Activated effector memory CD4-positive, alpha-beta T cell treated with Interleukin-2 at 50 U/mL for 16 hours (primary cell): ENCODE measurements around the gene CNMD.

Experiments
- DNase-seq: peaks from one replicate; pipeline ENCODE4 v3.0.0-alpha.2; 2020

Gene CNMD

GRCh38 chr13:52677823-52678222, 61.8 kb downstream of the CNMD start:
- no peak for DNase-seq

DNA sequence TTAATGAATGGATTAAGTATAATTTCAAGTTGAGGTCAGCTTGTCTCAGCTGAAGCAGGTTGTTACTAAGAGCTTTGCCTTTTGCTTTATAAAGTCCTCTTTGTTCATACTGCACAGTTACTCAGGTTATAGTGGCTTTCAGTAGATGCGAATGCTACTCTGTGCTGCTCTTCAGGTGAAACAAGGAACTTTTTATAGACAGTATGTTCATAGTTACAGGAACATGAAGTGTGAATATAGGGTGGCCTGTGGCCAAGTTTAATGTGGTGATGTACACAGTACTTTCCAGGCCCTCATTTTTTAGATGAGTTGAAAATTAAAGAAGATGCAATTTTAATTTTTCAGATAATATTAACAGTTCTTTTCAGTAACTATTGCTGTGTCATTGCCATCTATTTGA, 66.2 kb downstream of the CNMD start:
- no peak for DNase-seq

DNA sequence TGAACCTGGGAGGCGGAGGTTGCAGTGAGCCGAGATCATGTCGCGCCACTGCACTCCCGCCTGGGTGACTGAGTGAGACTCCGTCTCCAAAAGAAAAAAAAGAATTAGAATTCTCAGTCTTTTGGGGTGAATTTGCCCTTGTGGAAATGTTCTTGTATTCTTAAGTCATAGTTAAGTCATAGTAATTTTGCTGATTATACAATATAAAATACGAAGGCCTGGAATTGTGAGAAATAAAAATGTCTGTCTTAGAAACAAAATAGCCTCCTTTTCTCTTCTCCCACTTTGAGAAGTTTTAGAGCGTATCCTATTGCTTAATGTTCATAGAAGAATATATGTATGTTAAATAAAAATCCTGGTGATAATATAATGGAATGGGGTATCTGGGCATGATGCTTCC, 68.9 kb downstream of the CNMD start:
- no peak for DNase-seq

DNA sequence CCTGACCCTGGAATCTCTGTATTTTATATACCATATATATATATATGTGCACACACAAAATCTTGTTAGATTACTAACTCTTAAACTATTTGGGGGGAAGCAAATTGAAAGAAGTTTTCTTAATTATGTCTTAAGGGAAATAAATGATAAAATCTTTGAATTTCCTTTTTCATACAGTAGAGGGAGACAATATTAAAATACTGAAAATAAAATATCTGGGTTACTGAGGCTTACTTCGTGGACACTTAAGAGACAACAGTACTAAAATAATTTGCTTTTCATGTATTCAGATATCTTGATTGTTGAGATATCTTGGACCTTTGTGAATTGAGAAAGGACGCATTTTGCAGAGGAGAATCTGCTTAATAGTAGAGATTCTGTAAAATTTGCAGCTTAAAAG, 69.9 kb downstream of the CNMD start:
- no peak for DNase-seq

DNA sequence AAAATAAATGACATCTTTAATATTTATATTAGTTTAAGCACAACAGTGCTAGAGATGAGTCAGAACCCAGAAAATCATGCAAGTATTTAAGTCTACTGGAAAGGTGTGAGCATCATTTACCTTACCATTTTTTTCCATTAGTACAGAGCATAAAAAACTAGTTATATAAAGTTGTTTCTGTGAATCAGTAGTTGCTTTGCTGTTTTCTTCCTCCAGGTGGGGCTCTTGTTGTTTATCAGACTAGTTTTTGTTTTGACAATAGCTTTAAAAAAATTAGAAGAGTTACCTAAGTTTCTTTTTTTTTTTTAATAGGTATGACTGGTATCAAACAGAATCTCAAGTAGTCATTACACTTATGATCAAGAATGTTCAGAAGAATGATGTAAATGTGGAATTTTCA, 74.3 kb downstream of the CNMD start:
- no peak for DNase-seq

DNA sequence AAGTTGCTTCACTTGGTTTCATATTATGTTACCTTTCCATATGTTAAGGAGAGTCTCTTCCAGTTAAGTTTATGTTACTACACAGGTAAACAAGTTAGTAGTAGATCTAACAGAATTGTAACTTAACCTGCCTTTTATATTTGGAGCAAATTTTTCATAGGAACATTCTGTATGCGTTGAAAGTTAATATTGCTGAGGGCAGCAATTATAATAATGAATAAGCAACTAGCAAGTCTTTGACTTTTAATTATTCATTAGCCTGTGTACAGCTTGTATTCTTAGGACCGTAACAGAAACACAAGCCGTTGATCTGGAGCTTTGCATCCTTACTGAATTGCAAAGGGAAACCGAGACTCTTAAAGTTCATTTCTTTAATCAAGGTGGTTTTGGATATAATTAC, 75.3 kb downstream of the CNMD start:
- DNase-seq, result no peak

DNA sequence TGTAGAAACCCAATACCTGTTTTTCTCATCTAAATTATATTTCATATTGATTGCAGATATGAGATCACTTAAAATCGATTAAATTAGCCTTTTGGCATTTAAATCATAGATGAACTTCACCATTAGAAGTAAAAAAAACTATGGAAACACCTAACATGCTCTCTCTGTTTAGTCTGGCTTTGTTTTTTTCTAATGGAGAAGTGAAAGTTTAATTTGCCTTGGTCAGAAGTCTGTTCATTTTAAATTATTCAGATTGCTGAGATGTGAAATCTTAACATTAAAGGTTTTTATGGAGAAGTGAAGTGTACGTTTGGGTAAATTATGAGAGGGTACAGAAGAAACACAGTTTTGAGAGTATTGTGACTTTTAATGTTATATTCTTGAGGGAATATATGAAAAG, 80.3 kb downstream of the CNMD start:
- DNase-seq, result no peak
